K562 (cell line): Measurements from ENCODE around the gene GPR152. TPM values are rescaled to one million over a fixed set of nuclear protein-coding genes. Genes with fewer than 3 reads are reported as not detected.

Experiments used
- ASH1L ChIP-seq: fragments of 450-650 bp; IDR thresholded peaks from 2 replicates; pipeline ENCODE4 v1.6.1; 2018; ENCODE audit warnings: borderline replicate concordance, mild to moderate bottlenecking, low read depth; ENCODE audit not compliant: partially characterized antibody
- CTCFL ChIP-seq: IDR thresholded peaks from 2 replicates; pipeline ENCODE4 v1.6.1; 2011; ENCODE audit warnings: borderline replicate concordance, low read depth, mild to moderate bottlenecking, moderate library complexity, low read length; ENCODE audit not compliant: insufficient read depth, poor library complexity, severe bottlenecking
- DDX20 ChIP-seq: fragments of 450-650 bp; IDR thresholded peaks from 2 replicates; pipeline ENCODE4 v1.6.1; 2016; ENCODE audit warnings: missing genetic modification characterization, low read depth, mild to moderate bottlenecking, missing compliant biosample characterization, moderate library complexity
- EWSR1 ChIP-seq: fragments of 450-650 bp; IDR thresholded peaks from 2 replicates; pipeline ENCODE4 v1.6.1; 2018; ENCODE audit warnings: borderline replicate concordance, mild to moderate bottlenecking, low read depth, moderate library complexity; ENCODE audit not compliant: partially characterized antibody
- HNRNPUL1 ChIP-seq: fragments of 200-400 bp; formaldehyde crosslinking; IDR thresholded peaks from 2 replicates; pipeline ENCODE4 v1.6.1; 2017; ENCODE audit warnings: low read length
- JUNB ChIP-seq: fragments of 450-650 bp; formaldehyde crosslinking; conservative IDR thresholded peaks from 2 replicates; pipeline ENCODE4 v1.4.0; 2020; ENCODE audit warnings: mild to moderate bottlenecking
- KDM5B ChIP-seq: fragments of 200-600 bp; sonication (generic); IDR thresholded peaks from 2 replicates; pipeline ENCODE4 v1.6.1; 2012; ENCODE audit warnings: low read depth, mild to moderate bottlenecking, moderate library complexity, low read length, control low read depth, inconsistent platforms; ENCODE audit not compliant: insufficient replicate concordance
- KLF10 ChIP-seq: fragments of 250-450 bp; sonication (Bioruptor Pico); IDR thresholded peaks from 2 replicates; pipeline ENCODE4 v1.6.1; 2021; ENCODE audit warnings: matching md5 sums
- NFXL1 ChIP-seq: fragments of 450-650 bp; formaldehyde crosslinking; IDR thresholded peaks from 2 replicates; pipeline ENCODE4 v1.4.0; 2021; ENCODE audit warnings: mild to moderate bottlenecking
- POLR2AphosphoS2 ChIP-seq: IDR thresholded peaks from 2 replicates; pipeline ENCODE4 v1.6.1; 2012; ENCODE audit warnings: low read length, improper control_type of control experiment
- SAP30 ChIP-seq: fragments of 200-600 bp; sonication (generic); IDR thresholded peaks from 2 replicates; pipeline ENCODE4 v1.6.1; 2012; ENCODE audit warnings: borderline replicate concordance, low read depth, mild to moderate bottlenecking, moderate library complexity, low read length, control low read depth, inconsistent platforms; ENCODE audit not compliant: insufficient read depth, poor library complexity, severe bottlenecking
- SMARCB1 ChIP-seq: IDR thresholded peaks from 2 replicates; pipeline ENCODE4 v1.6.1; 2011; ENCODE audit warnings: improper control_type of control experiment, low read depth; ENCODE audit not compliant: insufficient read length
- SMARCC2 ChIP-seq: fragments of 450-650 bp; IDR thresholded peaks from 2 replicates; pipeline ENCODE4 v1.6.1; 2017; ENCODE audit warnings: antibody characterized with exemption, moderate library complexity, mild to moderate bottlenecking, low read depth
- SRSF1 ChIP-seq: fragments of 200-400 bp; formaldehyde crosslinking; IDR thresholded peaks from 2 replicates; pipeline ENCODE4 v1.6.1; 2017; ENCODE audit warnings: mild to moderate bottlenecking, low read depth, low read length, moderate library complexity
- STAG1 ChIP-seq: sonication (generic); formaldehyde crosslinking; IDR thresholded peaks from 2 replicates; pipeline ENCODE4 v1.5.0; 2020; ENCODE audit warnings: missing genetic modification reagents, borderline replicate concordance
- SUPT5H ChIP-seq: fragments of 450-650 bp; IDR thresholded peaks from 2 replicates; pipeline ENCODE4 v1.6.1; 2016
- TAF7 ChIP-seq: fragments of 450-650 bp; IDR thresholded peaks from 2 replicates; pipeline ENCODE4 v1.6.1; 2016; ENCODE audit warnings: missing genetic modification characterization, missing compliant biosample characterization
- TCFL5 ChIP-seq: fragments of 250-450 bp; sonication (Bioruptor Pico); conservative IDR thresholded peaks from 2 replicates; pipeline ENCODE4 v1.6.1; 2021; ENCODE audit warnings: mild to moderate bottlenecking, moderate library complexity, matching md5 sums
- TGIF2 ChIP-seq: sonication (generic); formaldehyde crosslinking; IDR thresholded peaks from 2 replicates; pipeline ENCODE4 v1.8.1; 2022; ENCODE audit warnings: mild to moderate bottlenecking, missing genetic modification reagents, moderate library complexity
- ZBTB34 ChIP-seq: fragments of 250-450 bp; sonication (Bioruptor Pico); IDR thresholded peaks from 2 replicates; pipeline ENCODE4 v1.8.0; 2021; ENCODE audit warnings: mild to moderate bottlenecking, moderate library complexity
- ZFP1 ChIP-seq: fragments of 450-650 bp; formaldehyde crosslinking; IDR thresholded peaks from 2 replicates; pipeline ENCODE4 v1.4.0; 2020; ENCODE audit warnings: mild to moderate bottlenecking, mixed read lengths
- ZFPM2 ChIP-seq: fragments of 250-450 bp; sonication (Bioruptor Pico); IDR thresholded peaks from 2 replicates; pipeline ENCODE4 v1.5.1; 2022; ENCODE audit warnings: mild to moderate bottlenecking
- ZNF12 ChIP-seq: sonication (generic); formaldehyde crosslinking; IDR thresholded peaks from 2 replicates; pipeline ENCODE4 v1.4.0; 2020; ENCODE audit warnings: mild to moderate bottlenecking, missing genetic modification reagents
- ZNF311 ChIP-seq: fragments of 250-450 bp; sonication (Bioruptor Pico); IDR thresholded peaks from 2 replicates; pipeline ENCODE4 v1.4.0; 2020; ENCODE audit warnings: mild to moderate bottlenecking, moderate library complexity
- ZNF354B ChIP-seq: fragments of 250-450 bp; sonication (Bioruptor Pico); IDR thresholded peaks from 2 replicates; pipeline ENCODE4 v1.4.0; 2020
- ZNF644 ChIP-seq: fragments of 200-800 bp; sonication (Bioruptor generic); IDR thresholded peaks from 2 replicates; pipeline ENCODE4 v1.6.1; 2016; ENCODE audit warnings: low read depth, missing genetic modification characterization, missing compliant biosample characterization
- ZNF764 ChIP-seq: fragments of 250-450 bp; sonication (Bioruptor Pico); IDR thresholded peaks from 2 replicates; pipeline ENCODE4 v1.4.0; 2020; ENCODE audit warnings: low read depth, mild to moderate bottlenecking, moderate library complexity
- polyA plus RNA-seq, 8 experiments: library from polyadenylated mRNA; depleted of rRNA in 4 of 8; stranded (reverse) in 5 of 8; unstranded in 3 of 8; fragments of >200 nt; fragmentation: Nextera tagmentation in 2 of 8; fragmentation: Illumina TruSeq in 1 of 8; extraction: Ambion mirVana in 2 of 8; extraction: Trizol in 1 of 8; gene quantifications; 2 replicates each; pipeline versions ENCODE4 v1.2.1 to v1.2.3, GENCODE V29; 2011 to 2014; ENCODE audit warnings: inconsistent platforms in 1 of 8, missing spikeins in 1 of 8
- total RNA-seq, 7 experiments: library from RNA; depleted of rRNA in 6 of 7; stranded (reverse); fragments of >200 nt in 6 of 7; fragmentation: Illumina TruSeq in 2 of 7; extraction: Trizol in 2 of 7; gene quantifications; 2 replicates each; pipeline versions ENCODE4 v1.2.1 to v1.2.3, GENCODE V29; 2011 to 2021; ENCODE audit warnings: low replicate concordance in 1 of 7

GPR152 gene
- total and polyA plus RNA-seq, 9 of the 15 experiments (the other 6 are each of a cell fraction or from before 2014, with no cell fraction given) = not detected

GRCh38 chr11:67401495-67402191, 50.9 kb downstream of the GPR152 start, which contains the start of gene PPP1CA (continued):
- TF ChIP-seq CTCFL (peak; percentile 96), ZBTB34 (CRISPR knock-in tag) (no peak), JUNB (CRISPR knock-in tag) (no peak), TAF7 (tag) (no peak), SUPT5H (no peak; the same call in none of the 2 replicates), POLR2AphosphoS2 (peak; percentile 35; the same call in 1 of the 2 replicates), ZNF644 (tag) (no peak; the same call in 1 of the 2 replicates), SMARCB1 (no peak), NFXL1 (no peak), EWSR1 (no peak), STAG1 (peak; percentile 18; the same call in 1 of the 2 replicates), ZFP1 (CRISPR knock-in tag) (no peak), TGIF2 (CRISPR knock-in tag) (no peak; the same call in 1 of the 2 replicates), ZNF311 (CRISPR knock-in tag) (no peak), KLF10 (no peak), KDM5B (peak; percentile 61), ZNF12 (CRISPR knock-in tag) (no peak), DDX20 (tag) (no peak), ZNF764 (no peak), SMARCC2 (no peak), SAP30 (no peak), ZNF354B (CRISPR knock-in tag) (no peak), SRSF1 (no peak), ASH1L (no peak), TCFL5 (CRISPR knock-in tag) (no peak), HNRNPUL1 (no peak), ZFPM2 (no peak)
